ENCODE data around the gene TBC1D1.

Gene TBC1D1

DNA sequence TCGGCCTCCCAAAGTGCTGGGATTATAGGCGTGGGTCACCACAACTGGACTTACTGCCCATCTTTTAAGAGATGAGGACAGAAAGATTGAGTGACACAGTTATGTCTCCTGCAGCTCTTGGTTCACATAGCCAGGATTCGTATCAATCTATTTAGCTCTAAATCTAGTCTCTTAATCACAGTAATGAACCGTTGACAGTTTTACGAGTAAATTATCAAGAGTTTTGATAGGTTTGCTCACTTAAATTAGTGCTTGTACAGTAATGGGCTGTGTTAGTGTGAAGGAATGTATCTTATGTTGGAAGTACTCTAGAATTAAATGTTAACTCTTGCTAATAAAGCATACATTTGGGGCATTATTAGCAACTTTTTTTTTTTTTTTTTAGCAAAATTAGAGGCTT is 175.0 kb downstream of the TBC1D1 start:
- Histone ChIP-seq H3K9me2 (replicated peaks; ENCODE audit: control insufficient read depth, low read length) (no peaks in the 10 kb centered on the region), H3K9me3 (ENCODE audit: control insufficient read depth, insufficient read depth, low read length) (no peaks in the 10 kb centered on the region), H3K27ac (ENCODE audit: low read depth, low read length) (no peak overlapping the region), H3F3A (ENCODE audit: control insufficient read depth, insufficient read depth) (peaks cover 10% of the 10 kb centered on the region), H3K79me2 (ENCODE audit: control insufficient read depth, low read length) (peaks cover 37% of the 10 kb centered on the region), H3K36me3 (ENCODE audit: control insufficient read depth, low read length) (peaks cover 84% of the 10 kb centered on the region), H3K4me3 (ENCODE audit: low read length) (no peak overlapping the region), H3K4me2 (ENCODE audit: low read length) (no peak overlapping the region), H3K4me1 (ENCODE audit: control insufficient read depth, low read length) (peaks cover 6% of the 10 kb centered on the region; the same call in 1 of the 2 replicates), H4K20me1 (ENCODE audit: control insufficient read depth, insufficient read depth, low read depth, low read length) (peaks cover 13% of the 10 kb centered on the region; the same call in 1 of the 2 replicates), H3K27me3 (ENCODE audit: control insufficient read depth, low read length) (no peaks in the 10 kb centered on the region)
- no peak for TF ChIP-seq EZH2phosphoT487 (IDR thresholded peaks at IDR 0.05; ENCODE audit: borderline replicate concordance, low read length)
- TF ChIP-seq, protein P1, sequence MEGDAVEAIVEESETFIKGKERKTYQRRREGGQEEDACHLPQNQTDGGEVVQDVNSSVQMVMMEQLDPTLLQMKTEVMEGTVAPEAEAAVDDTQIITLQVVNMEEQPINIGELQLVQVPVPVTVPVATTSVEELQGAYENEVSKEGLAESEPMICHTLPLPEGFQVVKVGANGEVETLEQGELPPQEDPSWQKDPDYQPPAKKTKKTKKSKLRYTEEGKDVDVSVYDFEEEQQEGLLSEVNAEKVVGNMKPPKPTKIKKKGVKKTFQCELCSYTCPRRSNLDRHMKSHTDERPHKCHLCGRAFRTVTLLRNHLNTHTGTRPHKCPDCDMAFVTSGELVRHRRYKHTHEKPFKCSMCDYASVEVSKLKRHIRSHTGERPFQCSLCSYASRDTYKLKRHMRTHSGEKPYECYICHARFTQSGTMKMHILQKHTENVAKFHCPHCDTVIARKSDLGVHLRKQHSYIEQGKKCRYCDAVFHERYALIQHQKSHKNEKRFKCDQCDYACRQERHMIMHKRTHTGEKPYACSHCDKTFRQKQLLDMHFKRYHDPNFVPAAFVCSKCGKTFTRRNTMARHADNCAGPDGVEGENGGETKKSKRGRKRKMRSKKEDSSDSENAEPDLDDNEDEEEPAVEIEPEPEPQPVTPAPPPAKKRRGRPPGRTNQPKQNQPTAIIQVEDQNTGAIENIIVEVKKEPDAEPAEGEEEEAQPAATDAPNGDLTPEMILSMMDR (IDR thresholded peaks at IDR 0.05; ENCODE audit: low read depth, low read length, poor library complexity, severe bottlenecking) = no peak

DNA sequence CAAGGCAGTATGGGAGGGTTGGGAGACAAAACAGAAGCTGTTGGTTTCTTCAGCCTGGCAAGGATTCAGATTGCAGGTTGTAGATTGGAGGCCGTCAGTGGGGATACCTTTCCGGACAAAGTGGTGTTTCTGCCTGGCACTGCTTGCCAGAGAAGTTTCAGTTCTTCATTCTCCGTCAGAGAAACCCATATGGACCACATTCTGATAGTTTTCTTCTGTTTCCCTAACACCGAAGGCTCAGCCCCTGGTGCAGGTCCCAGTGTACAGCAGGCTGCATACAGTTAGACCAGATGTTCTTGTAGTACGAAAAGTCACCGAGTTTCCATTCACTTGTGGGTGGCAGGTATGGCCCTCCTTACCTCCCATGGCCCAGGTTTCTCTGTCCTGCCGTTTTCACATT is 176.6 kb downstream of the TBC1D1 start:
- TF ChIP-seq, protein P1 (IDR thresholded peaks at IDR 0.05; ENCODE audit: low read depth, low read length, poor library complexity, severe bottlenecking) = no peak
- TF ChIP-seq EZH2phosphoT487 (IDR thresholded peaks at IDR 0.05; ENCODE audit: borderline replicate concordance, low read length) = no peak
- H3K9me2 ChIP-seq (replicated peaks; ENCODE audit: control insufficient read depth, low read length) = no peaks in the 10 kb centered on the region
- H3K9me3 ChIP-seq (ENCODE audit: control insufficient read depth, insufficient read depth, low read length) = no peaks in the 10 kb centered on the region
- no peak overlapping the region for H3K4me3 ChIP-seq (ENCODE audit: low read length)
- H3K27ac ChIP-seq (ENCODE audit: low read depth, low read length) = no peak overlapping the region
- H3K79me2 ChIP-seq (ENCODE audit: control insufficient read depth, low read length) = peaks cover 31% of the 10 kb centered on the region
- no peaks in the 10 kb centered on the region for H3F3A ChIP-seq (ENCODE audit: control insufficient read depth, insufficient read depth)
- H3K36me3 ChIP-seq (ENCODE audit: control insufficient read depth, low read length) = peaks cover 90% of the 10 kb centered on the region
- no peaks in the 10 kb centered on the region for H3K4me1 ChIP-seq (ENCODE audit: control insufficient read depth, low read length)
- H3K27me3 ChIP-seq (ENCODE audit: control insufficient read depth, low read length) = no peaks in the 10 kb centered on the region
- H4K20me1 ChIP-seq (ENCODE audit: control insufficient read depth, insufficient read depth, low read depth, low read length) = peaks cover 9% of the 10 kb centered on the region; the same call in 1 of the 2 replicates
- H3K4me2 ChIP-seq (ENCODE audit: low read length) = no peak overlapping the region

DNA sequence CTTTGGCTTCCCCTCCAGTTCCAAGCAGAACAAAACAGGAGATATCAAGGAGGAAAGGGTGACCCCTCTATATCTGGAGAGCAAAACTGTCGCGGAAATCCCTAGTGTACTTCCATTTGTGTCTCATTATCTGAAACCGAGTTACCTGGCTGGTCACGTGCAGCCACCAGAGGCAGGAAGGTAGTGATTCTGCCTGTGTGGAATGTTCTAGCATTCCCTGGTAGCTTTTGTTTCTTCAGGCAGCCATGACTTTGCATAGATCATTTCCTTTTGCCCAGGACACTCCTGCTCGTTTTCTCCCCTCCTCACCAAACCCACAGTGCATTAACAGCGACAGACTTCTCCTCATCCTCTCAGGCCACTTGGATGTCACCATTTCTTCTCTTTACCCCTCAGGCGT is 177.2 kb downstream of the TBC1D1 start:
- Histone ChIP-seq H3K4me1 (ENCODE audit: control insufficient read depth, low read length) (no peaks in the 10 kb centered on the region), H3K79me2 (ENCODE audit: control insufficient read depth, low read length) (peaks cover 25% of the 10 kb centered on the region), H3K4me2 (ENCODE audit: low read length) (no peak overlapping the region), H3K9me2 (replicated peaks; ENCODE audit: control insufficient read depth, low read length) (no peaks in the 10 kb centered on the region), H3F3A (ENCODE audit: control insufficient read depth, insufficient read depth) (no peaks in the 10 kb centered on the region), H3K27me3 (ENCODE audit: control insufficient read depth, low read length) (no peaks in the 10 kb centered on the region), H3K9me3 (ENCODE audit: control insufficient read depth, insufficient read depth, low read length) (no peaks in the 10 kb centered on the region), H3K36me3 (ENCODE audit: control insufficient read depth, low read length) (peaks cover 90% of the 10 kb centered on the region), H3K4me3 (ENCODE audit: low read length) (no peak overlapping the region), H4K20me1 (ENCODE audit: control insufficient read depth, insufficient read depth, low read depth, low read length) (peaks cover 6% of the 10 kb centered on the region; the same call in 1 of the 2 replicates), H3K27ac (ENCODE audit: low read depth, low read length) (no peak overlapping the region)
- TF ChIP-seq, protein P1 (IDR thresholded peaks at IDR 0.05; ENCODE audit: low read depth, low read length, poor library complexity, severe bottlenecking) = no peak
- no peak for TF ChIP-seq EZH2phosphoT487 (IDR thresholded peaks at IDR 0.05; ENCODE audit: borderline replicate concordance, low read length)

Measured in DOHH2 (cell line).